ENCODE measurements around the gene SLC7A1.

- TF ChIP-seq CTCF (IDR thresholded peaks at IDR 0.05) (no peak), POLR2A (IDR thresholded peaks at IDR 0.05) (no peak)
Measured at GRCh38 chr13:29513981-29514719, 81.3 kb downstream of the SLC7A1 start.
